GM21423 (cell line): ENCODE results near the gene WNT9B.

ENCODE experiments used
- ATAC-seq: cut with Tn5 transposase; IDR thresholded peaks from one replicate; pipeline ENCODE4 v1.9.1; 2021; ENCODE audit warnings: mild to moderate bottlenecking, moderate library complexity; ENCODE audit not compliant: unreplicated experiment

Gene WNT9B, protein sequence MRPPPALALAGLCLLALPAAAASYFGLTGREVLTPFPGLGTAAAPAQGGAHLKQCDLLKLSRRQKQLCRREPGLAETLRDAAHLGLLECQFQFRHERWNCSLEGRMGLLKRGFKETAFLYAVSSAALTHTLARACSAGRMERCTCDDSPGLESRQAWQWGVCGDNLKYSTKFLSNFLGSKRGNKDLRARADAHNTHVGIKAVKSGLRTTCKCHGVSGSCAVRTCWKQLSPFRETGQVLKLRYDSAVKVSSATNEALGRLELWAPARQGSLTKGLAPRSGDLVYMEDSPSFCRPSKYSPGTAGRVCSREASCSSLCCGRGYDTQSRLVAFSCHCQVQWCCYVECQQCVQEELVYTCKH

GRCh38 chr17:46851029-46851741 lies at the start of gene WNT9B:
Gene WNT9B (plus strand): TSS chr17:46851583. CDS start chr17:46851639, 56 bp downstream.
- no peak for ATAC-seq

GRCh38 chr17:46802800-46803199 lies 48.6 kb upstream of the WNT9B start:
- no peak for ATAC-seq

- no peak for ATAC-seq
These were observed 47.8 kb upstream of the WNT9B start for GRCh38 chr17:46803544-46803943.

DNA sequence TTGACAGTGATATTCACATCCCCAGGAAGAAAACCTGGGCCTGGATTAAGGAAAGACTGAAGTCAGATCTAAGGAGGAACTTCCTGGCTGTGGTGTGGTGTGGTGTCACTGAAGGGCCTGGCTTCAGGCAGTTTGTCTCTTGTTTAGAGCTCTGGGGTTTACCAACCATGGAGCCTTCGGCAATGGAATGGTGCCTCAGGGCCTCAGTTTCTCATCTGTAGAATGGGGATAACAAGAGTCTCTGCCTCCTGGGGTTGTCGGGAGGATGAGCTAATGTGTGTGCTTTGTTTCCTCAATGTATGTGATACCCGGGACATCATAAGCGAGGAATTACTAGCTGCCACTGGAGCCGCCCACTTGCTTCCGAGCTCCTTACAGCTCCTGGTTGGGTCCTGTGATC lies 45.6 kb upstream of the WNT9B start:
- no peak for ATAC-seq

- ATAC-seq, result no peak
These were observed 42.2 kb upstream of the WNT9B start for GRCh38 chr17:46809110-46809571.

GRCh38 chr17:46810837-46811236 lies 40.5 kb upstream of the WNT9B start:
- no peak for ATAC-seq

GRCh38 chr17:46811978-46812583 lies 39.3 kb upstream of the WNT9B start:
- ATAC-seq, result no peak

- no peak for ATAC-seq
These were observed 38.6 kb upstream of the WNT9B start for GRCh38 chr17:46812624-46813318.

- ATAC-seq, result no peak
These were observed 37.5 kb upstream of the WNT9B start for GRCh38 chr17:46813920-46814319.

- no peak for ATAC-seq
These were observed 36.9 kb upstream of the WNT9B start for GRCh38 chr17:46814446-46814845.

DNA sequence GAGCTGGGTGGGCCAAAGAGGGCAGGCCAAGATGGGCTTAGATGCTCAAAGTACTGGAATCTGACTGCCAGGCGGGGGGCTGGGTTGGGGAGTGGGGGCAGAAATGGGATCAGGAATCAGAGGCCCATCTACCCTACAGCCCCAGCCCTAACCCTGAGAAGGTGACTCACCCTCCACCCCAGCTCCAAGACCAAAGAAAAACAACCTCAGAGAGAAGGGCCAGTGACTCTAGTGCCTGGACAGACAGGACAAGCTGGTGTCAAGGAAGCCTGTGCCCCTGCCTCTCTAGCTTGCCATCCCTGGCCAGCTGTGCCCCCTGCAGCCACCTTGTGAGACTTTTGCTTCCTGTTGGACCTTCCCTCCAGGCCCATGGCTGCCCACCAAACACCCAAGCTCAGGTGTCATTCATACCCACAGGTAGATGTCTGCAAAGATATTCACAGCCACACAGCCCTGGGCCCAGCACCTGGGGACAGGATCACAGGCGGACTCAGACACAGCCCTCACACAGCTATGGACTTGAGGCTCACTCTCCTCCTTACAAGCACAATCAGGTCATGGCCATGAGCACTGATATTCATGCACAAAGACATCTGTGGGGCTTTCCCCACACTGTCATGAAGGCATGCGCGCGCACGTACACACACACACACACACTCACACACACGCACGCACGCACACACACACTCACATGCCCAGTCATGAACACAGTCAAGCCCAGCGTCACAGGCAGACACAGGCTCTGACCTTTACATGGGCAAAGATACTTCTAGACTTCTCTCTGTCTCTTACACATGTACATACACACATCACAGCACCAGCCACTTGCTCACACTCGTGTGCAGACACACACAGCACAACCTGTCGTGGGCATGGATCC lies 35.7 kb upstream of the WNT9B start:
- no peak for ATAC-seq

DNA sequence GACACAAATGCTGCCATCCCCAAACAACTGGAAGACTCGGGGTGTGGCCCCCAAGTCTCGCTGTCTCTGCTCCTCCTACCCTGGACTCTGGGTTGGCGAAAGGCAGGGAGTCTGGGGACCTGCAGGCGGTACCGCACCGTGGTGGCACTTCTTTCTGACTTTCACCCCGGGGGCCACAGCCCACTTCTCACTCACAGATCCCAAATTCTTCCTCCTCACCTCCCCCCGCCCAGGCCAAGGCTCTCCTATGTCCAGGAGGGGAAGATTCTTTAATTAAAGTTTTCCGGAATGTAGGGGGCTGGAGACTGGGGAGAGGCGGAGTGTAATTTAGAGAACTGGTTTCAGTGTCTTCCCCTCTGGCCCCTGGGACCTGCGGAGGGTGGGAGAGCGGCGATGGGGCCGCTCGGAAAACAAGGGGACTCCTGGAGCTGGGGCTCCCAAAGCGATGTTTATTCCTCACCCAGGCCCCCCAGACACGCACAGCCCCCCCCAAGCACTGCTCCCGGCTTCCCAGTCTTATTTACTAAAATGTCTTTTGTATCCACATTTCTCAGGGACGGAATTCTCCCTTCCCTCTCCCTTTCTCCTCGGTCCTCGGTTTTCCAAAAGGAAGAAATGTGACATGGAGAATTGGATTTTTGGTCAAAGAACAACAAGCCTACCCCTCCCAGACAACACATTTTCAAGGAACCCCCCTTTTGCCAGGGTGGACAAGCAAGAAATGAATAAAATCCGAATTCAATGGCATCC lies 34.1 kb upstream of the WNT9B start:
- no peak for ATAC-seq

- no peak for ATAC-seq
These were observed 33.5 kb upstream of the WNT9B start for GRCh38 chr17:46817901-46818209.

DNA sequence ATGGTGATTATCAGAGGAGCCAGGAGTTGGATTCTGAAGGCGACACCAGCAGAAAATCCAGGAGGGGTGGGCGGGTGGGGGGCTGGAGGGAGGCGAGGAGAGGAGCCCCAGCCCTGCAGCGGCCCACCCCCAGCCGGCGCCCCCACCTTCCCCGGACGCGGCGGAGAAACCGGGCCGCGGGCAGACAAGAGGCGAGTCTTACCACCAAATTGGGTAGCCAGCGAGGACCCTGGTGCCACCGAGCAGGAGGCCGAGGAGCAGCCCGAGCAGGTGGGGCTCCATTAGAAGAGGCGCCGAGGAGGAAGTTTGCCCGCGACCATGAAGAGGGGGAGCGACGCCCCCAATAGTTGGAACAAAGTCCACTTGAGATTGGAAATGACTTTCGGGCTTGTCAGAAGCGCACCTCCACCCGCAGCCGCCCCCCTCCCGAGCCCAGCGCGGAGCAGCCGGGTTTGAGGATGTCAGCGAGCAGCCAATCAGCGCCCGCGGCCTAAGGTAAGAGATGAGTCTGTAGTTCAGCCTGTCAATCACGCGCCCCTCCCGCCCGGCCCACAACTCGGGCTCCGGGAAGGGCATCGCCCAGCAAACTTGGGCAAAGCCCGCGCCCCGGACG lies 33.0 kb upstream of the WNT9B start, which contains the start of gene WNT3:
Gene WNT3, minus strand, starts transcription at position 377 of the 613 bp plus-strand sequence. Its CDS starts 95 bp downstream, at position 282.
- ATAC-seq, result no peak

DNA sequence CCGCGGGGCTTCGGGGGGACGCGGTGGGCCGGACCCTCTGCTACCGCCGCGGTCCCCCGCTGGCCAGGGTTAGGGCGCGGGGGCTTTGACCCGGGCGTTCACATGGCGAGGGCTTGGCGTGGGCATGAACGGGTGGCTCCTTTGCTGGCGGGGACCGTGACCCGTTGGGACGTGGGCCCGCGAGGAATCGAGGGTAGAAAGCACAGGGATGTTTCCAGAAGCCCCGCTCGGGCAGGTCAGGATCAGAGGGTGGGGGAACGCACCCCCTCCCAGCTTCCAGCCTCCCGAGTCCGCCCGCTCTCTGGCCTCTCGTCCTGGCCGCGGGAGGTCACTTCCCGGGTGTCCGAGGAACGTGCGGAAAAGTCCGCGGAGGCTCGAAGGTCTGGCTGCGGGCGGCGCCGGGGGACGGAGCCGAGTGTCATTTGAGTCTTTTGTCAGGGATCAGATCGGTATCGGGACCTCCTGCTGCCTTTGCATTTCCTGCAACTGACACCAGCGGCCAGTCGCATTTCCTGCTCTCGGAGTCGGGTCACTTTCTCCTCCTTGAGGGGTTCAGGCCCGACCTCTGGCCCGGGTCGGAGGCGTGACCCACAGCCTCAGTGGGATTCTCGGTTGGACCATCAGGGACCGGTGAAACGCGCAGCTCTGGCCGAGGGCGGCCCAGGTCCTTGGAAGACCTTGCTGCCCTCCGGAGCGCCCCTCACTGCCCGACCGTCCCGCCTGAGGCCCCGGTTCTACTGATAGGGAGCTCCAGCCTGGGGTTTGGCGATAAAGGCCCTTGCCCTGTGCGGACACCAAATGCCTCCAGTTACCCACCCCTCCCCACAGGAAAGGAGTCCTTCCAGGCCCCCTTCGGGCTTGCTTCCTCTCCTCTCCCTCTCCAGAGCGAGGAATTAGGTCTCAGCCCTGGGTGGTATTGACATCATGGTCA lies 32.2 kb upstream of the WNT9B start:
- no peak for ATAC-seq

DNA sequence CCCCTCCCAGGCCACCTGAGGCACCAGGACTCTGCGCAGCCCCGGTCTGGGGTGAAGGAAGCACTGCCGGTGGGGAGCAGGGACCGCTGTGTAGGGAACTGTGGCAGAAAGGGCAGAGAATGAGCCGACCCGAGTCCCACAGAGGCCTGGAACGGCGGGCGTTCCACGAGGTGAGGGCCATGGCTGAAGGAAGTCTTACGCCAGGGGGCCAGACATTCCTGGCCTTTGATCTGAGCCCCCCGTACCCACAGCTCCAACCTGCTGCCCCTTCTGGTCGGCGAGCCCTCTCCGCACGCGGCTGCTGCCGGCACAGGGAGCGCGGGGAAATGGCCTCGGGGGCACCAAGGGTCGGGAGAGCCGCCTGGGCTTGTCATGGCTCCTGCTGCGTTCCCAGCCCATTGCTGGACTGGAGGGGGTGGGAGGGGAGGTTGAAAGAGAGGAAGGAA lies 31.5 kb upstream of the WNT9B start:
- ATAC-seq, result no peak

GRCh38 chr17:46820592-46821450 lies 30.6 kb upstream of the WNT9B start:
- no peak for ATAC-seq
